Cortex of kidney (tissue), 1 donor: ENCODE measurements around the gene PATJ.
"Not testable (repeated sequence)": the region's sequence is repeated elsewhere in the genome, so short reads cannot be mapped to it uniquely, and the experiment has no call there.

Experiments
- DNase-seq: peaks from one replicate; lab custom pipeline; 2025; lab: John Stamatoyannopoulos, UW

PATJ gene

GRCh38 chr1:61741711-61742619, at the start of gene PATJ:
Gene PATJ, plus strand, starts transcription at chr1:61742480. Its CDS starts 20,413 bp downstream, at chr1:61762893.
- DNase-seq = peak; percentile 32

- no peak for DNase-seq
Measured at GRCh38 chr1:61699911-61700851, 42.1 kb upstream of the PATJ start.

- no peak for DNase-seq
Measured at GRCh38 chr1:61708953-61709907, 33.0 kb upstream of the PATJ start.

GRCh38 chr1:61709908-61710289, 32.4 kb upstream of the PATJ start:
- no peak for DNase-seq

GRCh38 chr1:61711257-61711656, 31.0 kb upstream of the PATJ start:
- not testable (repeated sequence) for DNase-seq

GRCh38 chr1:61711969-61712368, 30.3 kb upstream of the PATJ start:
- DNase-seq = no peak

- not testable (repeated sequence) for DNase-seq
Measured at GRCh38 chr1:61718996-61719663, 23.1 kb upstream of the PATJ start.

- DNase-seq = no peak
Measured at GRCh38 chr1:61724506-61724812, 17.8 kb upstream of the PATJ start.

- no peak for DNase-seq
Measured at GRCh38 chr1:61724813-61725694, 17.2 kb upstream of the PATJ start, which contains the start of gene TM2D1. Gene TM2D1, minus strand, starts transcription at chr1:61725141. Its CDS starts 21 bp downstream, at chr1:61725120.

GRCh38 chr1:61727544-61727943, 14.7 kb upstream of the PATJ start:
- DNase-seq = no peak

- DNase-seq = not testable (repeated sequence)
Measured at GRCh38 chr1:61730679-61731078, 11.6 kb upstream of the PATJ start.

GRCh38 chr1:61732726-61733125, 9.6 kb upstream of the PATJ start:
- no peak for DNase-seq

- no peak for DNase-seq
Measured at GRCh38 chr1:61740751-61741700, 1.3 kb upstream of the PATJ start.

GRCh38 chr1:61742620-61743430, 545 bp downstream of the PATJ start:
- DNase-seq = no peak

GRCh38 chr1:61743431-61743705, 1.1 kb downstream of the PATJ start:
- no peak for DNase-seq

GRCh38 chr1:61743716-61744580, 1.7 kb downstream of the PATJ start:
- no peak for DNase-seq

- DNase-seq = no peak
Measured at GRCh38 chr1:61746813-61747212, 4.5 kb downstream of the PATJ start.
